HG02623 (cell line): ENCODE results near the gene GFOD2.

ENCODE experiments used
- ATAC-seq: cut with Tn5 transposase; IDR thresholded peaks from one replicate; pipeline ENCODE4 v1.9.1; 2021; ENCODE audit warnings: moderate library complexity; ENCODE audit not compliant: unreplicated experiment

Gene GFOD2

DNA sequence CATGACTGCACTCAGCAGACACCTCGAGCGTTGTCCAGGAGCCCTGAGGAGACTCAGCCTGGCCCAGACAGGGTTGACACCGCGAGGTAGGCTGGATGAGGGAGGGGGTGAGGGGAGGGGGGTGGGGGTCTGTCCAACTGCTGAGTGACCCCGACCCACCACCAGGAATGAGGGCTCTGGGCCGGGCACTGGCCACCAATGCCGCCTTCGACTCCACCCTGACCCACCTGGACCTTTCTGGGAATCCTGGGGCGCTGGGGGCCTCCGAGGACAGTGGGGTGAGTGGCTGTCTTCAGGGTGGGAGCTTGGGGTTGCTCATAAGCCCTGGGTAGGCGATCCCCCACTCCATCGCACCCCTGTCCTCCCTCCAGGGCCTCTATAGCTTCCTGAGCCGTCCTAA lies 71.4 kb downstream of the GFOD2 start:
- no peak for ATAC-seq

DNA sequence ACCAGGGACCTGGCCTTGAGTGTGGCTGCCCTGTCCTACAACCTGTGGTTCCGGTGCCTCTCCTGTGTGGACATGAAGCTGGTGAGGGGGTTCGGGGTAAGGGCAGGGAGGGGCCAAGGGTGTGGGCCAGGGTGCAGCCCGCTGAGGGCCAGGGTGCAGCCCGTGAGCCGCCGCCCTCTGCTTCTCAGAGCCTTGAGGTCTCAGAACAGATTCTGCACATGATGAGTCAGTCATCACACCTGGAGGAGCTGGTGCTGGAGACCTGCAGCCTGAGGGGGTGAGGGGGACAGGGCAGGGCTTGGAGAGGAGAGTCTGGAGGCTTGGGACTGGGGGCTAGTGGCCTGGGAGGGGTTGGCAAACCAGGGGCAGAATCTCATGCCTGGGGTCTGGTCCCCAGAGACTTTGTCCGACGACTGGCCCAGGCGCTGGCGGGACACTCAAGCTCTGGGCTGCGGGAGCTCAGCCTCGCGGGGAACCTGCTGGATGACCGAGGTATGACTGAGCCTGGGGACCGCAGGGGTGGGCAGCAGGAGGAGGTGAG lies 71.9 kb downstream of the GFOD2 start:
- ATAC-seq = no peak

- no peak for ATAC-seq
Measured at GRCh38 chr16:67645397-67646121, 73.6 kb downstream of the GFOD2 start.

DNA sequence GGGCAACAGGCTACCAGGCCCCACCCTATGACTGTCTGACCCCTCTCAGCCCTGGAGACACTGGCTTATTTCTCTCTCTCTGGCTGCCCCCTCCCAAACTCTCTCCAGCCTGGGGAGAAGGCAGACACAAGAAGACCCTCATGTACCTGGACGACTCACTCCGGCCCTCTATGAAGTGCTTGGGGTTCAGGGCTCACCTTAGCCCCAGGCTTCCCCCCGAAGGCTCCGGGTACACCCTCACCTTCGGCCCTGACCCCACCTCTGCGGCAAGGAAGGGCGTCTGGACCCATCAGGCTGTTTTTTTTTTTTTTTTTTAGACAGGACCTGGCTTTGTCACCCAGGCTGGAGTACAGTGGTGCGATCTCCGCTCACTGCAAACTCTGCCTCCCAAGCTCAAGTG lies 75.1 kb downstream of the GFOD2 start:
- ATAC-seq = no peak

- no peak for ATAC-seq
Measured at GRCh38 chr16:67641779-67642708, 77.1 kb downstream of the GFOD2 start.

- ATAC-seq = no peak
Measured at GRCh38 chr16:67637625-67638024, 81.5 kb downstream of the GFOD2 start.

DNA sequence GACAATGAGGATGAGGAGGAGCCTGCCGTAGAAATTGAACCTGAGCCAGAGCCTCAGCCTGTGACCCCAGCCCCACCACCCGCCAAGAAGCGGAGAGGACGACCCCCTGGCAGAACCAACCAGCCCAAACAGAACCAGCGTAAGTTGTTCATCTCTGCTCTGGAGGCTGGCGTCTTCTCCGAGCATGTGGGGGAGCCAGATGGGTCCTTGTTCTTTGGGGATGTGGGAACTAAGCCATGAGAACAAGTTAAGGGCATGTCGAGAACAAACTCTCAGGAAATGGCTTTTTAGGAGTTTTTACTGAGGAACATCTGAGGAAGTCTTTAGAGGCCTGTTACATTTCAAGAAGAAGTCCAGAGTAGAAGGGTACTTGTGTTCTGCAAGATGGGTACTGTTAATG lies 82.4 kb downstream of the GFOD2 start:
- no peak for ATAC-seq

DNA sequence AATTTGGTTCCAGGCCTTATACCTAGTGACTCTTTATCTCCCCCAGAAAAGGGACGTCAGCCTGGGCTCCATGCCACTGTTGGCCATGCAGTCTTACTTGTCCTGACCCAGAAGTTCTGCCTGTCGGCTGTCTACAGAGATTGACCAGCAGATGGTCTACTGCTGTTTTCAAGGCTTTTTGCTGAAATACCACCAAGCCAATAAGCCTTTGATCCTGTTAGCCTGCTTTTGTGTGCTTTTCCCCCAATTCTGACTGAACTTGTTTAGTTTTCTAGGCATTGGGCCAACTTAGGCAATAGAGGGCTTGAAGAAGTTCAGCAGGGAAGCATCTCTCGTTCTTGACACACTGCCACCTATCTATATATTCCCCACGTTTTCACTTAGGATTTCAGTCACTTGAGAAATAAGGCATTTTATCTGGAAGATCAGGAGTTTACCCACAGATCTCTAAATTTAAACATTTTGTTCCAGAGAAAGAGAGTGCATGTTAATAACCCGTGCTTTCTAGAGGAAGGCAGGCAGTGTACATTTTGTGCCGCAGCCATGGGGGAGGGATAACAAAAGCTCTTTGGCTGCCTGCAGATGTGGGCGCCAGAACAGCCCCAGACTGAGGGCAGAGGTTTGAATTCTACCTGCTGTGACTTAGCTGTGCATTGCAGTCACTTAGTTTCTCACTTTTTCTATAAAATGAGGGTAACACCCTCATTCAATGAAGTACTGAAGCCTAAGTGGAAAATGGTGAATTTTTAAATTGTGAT lies 86.5 kb downstream of the GFOD2 start:
- ATAC-seq = no peak

DNA sequence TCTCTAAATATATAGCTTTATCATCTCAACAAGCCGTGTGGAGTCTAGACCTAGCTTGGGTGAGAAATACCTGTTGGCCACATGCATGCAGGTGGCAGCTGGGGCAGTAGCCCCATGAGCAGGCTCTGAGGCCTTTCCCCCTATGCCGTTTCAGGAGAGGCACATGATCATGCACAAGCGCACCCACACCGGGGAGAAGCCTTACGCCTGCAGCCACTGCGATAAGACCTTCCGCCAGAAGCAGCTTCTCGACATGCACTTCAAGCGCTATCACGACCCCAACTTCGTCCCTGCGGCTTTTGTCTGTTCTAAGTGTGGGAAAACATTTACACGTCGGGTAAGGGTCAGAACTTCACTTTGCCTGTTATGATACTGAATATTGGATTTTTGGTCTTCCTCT lies 90.9 kb downstream of the GFOD2 start:
- no peak for ATAC-seq
